ENCODE data around the gene TBXAS1.

DNA sequence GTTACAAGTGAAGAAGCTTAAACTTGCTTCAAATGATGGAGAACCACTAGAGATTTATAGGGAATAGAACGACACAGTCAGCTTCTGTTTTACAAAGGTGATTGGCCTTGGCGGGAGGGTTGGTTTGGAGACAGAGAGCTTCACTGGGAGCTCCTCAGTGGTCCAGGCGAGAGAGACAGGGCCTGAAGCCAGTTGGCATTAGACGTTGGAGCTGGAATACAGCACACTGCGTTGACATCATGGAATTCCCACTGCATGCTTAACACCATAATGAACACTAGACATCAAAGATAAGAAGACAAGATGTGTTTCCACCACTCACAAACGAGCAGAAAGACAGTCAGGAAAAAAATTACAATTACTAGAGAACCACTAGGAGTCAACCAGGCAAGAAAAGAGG lies 67.8 kb downstream of the TBXAS1 start:
- TF ChIP-seq, protein P1, sequence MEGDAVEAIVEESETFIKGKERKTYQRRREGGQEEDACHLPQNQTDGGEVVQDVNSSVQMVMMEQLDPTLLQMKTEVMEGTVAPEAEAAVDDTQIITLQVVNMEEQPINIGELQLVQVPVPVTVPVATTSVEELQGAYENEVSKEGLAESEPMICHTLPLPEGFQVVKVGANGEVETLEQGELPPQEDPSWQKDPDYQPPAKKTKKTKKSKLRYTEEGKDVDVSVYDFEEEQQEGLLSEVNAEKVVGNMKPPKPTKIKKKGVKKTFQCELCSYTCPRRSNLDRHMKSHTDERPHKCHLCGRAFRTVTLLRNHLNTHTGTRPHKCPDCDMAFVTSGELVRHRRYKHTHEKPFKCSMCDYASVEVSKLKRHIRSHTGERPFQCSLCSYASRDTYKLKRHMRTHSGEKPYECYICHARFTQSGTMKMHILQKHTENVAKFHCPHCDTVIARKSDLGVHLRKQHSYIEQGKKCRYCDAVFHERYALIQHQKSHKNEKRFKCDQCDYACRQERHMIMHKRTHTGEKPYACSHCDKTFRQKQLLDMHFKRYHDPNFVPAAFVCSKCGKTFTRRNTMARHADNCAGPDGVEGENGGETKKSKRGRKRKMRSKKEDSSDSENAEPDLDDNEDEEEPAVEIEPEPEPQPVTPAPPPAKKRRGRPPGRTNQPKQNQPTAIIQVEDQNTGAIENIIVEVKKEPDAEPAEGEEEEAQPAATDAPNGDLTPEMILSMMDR (IDR thresholded peaks at IDR 0.05): no peak
- TF ChIP-seq MXD4 (CRISPR knock-in tag; IDR thresholded peaks at IDR 0.05; ENCODE audit: borderline replicate concordance) (no peak), MYBL2 (CRISPR knock-in tag; IDR thresholded peaks at IDR 0.05) (no peak), RORB (CRISPR knock-in tag; IDR thresholded peaks at IDR 0.05) (no peak)

Data from WTC11 (cell line).